Measurements from ENCODE around the gene SHBG.
"Not testable (repeated sequence)": the region's sequence is repeated elsewhere in the genome, so short reads cannot be mapped to it uniquely, and the experiment has no call there.

DNA sequence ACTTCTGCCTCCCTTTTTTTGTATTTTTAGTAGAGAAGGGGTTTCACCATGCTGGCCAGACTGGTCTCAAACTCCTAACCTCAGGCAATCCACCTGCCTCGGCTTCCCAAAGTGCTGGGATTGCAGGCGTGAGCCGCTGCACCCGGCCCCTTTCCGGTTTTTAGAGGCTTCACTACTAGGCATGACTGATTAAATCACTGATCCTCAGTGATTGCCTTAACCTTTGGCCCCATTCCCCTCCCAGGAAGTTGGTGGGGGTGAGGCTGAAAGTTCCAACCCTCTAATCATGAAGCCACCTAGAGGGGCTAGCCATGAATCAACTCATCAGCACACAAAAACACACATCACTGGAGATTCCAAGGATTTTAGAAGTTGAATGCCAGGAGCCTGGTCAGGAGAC, 32.4 kb upstream of the SHBG start:
- not testable (repeated sequence) for TF ChIP-seq POLR2A, POLR2AphosphoS5 (IDR thresholded peaks at IDR 0.05)

Measured in upper lobe of left lung (tissue), 4 donors.